Pancreas (tissue), 10 donors: ENCODE measurements around the gene NPHP4. TPM values are rescaled to one million over a fixed set of nuclear protein-coding genes. Genes with fewer than 3 reads are reported as not detected.

Experiments used
- ATAC-seq, 4 donors: fragments of 200-7000 bp; cut with Tn5 transposase; one replicate each; pipeline versions ENCODE4 v1.8.0 to v1.9.1; 2020; ENCODE audit warnings: mild to moderate bottlenecking in 4 of 4, moderate library complexity in 4 of 4
- DNase-seq, 6 donors: peaks; one replicate each; pipeline ENCODE4 v3.0.0-alpha.2; 2020
- FAIRE-seq: peaks from 2 replicates; lab custom pipeline; 2012; peaks lifted over from hg19 to GRCh38; lab: Jason Lieb, UNC
- H3K27ac ChIP-seq, 4 donors: fragments of 200-600 bp; sonication (generic); 1 replicate in 3 of 4; 2 replicates in 1 of 4; pipeline versions ENCODE4 v1.5.0 to v1.8.0; 2020
- H3K27me3 ChIP-seq, 4 donors: fragments of 200-600 bp; one replicate each; pipeline ENCODE4 v1.8.0; 2021
- H3K36me3 ChIP-seq, 3 donors: fragments of 200-600 bp; sonication (generic) in 1 of 3; one replicate each; pipeline versions ENCODE4 v1.5.0 to v1.8.0; 2020 to 2021
- H3K4me1 ChIP-seq, 3 donors: fragments of 200-600 bp; one replicate each; pipeline ENCODE4 v1.8.0; 2021
- H3K4me3 ChIP-seq, 4 donors: fragments of 200-600 bp; sonication (generic) in 2 of 4; one replicate each; pipeline versions ENCODE4 v1.5.0 to v1.8.0; 2020 to 2021
- H3K9me3 ChIP-seq, 4 donors: fragments of 200-600 bp; one replicate each; pipeline ENCODE4 v1.8.0; 2021
- whole genome bisulfite sequencing, 2 donors: extraction: QIAGEN DNeasy Blood & Tissue Kit; methylation state at CpG; one replicate each; pipeline ENCODE4 v1.1.7; 2013; 5-methylcytosine and 5-hydroxymethylcytosine counted together
- intact Hi-C, 3 donors: fragments of 100-400 bp; cut with DNase I; formaldehyde crosslinking; loops; one replicate each; pipeline versions ENCODE4 v1.11.1 to v1.14.2; 2022
- polyA plus RNA-seq, 2 donors: library from polyadenylated mRNA; stranded (reverse); fragments of 200-250 nt; gene quantifications; one replicate each; pipeline ENCODE4 v1.2.3, GENCODE V29; 2013
- total RNA-seq, 6 donors: library from RNA; stranded (reverse); fragmentation: NEBNext Ultra II Directional in 4 of 6; extraction: Animal tissue kit (Norgen Biotek cat#: 25700) in 4 of 6; gene quantifications; one replicate each; pipeline versions ENCODE4 v1.2.1 to v1.2.4, GENCODE V29; 2021 to 2023
- TF ChIP-seq, protein P1 (sequence below), 4 donors: fragments of 200-600 bp; sonication (generic) in 3 of 4; IDR thresholded peaks; one replicate each; pipeline versions ENCODE4 v1.5.0 to v1.8.0; 2021; ENCODE audit warnings: antibody characterized with exemption in 4 of 4
- donor health status: healthy with polysubstance abuse.
- donor health status: DM: no; HTN: no; CAD: no; lungs with moderate emphysema.
- donor health status: DM: no; HTN: no; CAD: no.
- donor health status: control.
- donor health status: control.
- donor health status: Bipolar disorder and iron deficiency.
- donor health status: DM: yes; HTN: yes; CAD: no.
- donor health status: DM: no; HTN: no; CAD: no.
- donor health status: DM: no; HTN: no; CAD: no.
- donor health status: DM: yes; HTN: yes; CAD: no.

Gene NPHP4
- total and polyA plus RNA-seq, 8 donors = 4.0 to 9.7 (median 5.7) TPM

DNA sequence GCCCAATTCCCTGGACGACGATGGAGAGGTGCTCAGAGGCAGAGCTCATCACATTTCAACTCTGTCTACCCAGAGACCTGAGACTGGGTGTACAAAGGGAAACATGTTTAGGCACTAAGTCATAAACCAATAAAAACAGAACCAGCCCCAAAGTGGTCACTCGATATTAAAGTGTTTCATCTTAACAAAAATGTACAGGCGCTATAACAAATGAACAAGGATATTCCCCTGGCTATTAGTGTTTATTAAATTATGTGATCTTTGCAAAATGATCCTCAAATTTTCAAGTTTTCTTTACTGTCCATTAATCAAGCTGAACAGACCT, 43.6 kb downstream of the NPHP4 start:
- TF ChIP-seq, protein P1, sequence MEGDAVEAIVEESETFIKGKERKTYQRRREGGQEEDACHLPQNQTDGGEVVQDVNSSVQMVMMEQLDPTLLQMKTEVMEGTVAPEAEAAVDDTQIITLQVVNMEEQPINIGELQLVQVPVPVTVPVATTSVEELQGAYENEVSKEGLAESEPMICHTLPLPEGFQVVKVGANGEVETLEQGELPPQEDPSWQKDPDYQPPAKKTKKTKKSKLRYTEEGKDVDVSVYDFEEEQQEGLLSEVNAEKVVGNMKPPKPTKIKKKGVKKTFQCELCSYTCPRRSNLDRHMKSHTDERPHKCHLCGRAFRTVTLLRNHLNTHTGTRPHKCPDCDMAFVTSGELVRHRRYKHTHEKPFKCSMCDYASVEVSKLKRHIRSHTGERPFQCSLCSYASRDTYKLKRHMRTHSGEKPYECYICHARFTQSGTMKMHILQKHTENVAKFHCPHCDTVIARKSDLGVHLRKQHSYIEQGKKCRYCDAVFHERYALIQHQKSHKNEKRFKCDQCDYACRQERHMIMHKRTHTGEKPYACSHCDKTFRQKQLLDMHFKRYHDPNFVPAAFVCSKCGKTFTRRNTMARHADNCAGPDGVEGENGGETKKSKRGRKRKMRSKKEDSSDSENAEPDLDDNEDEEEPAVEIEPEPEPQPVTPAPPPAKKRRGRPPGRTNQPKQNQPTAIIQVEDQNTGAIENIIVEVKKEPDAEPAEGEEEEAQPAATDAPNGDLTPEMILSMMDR (IDR thresholded peaks at IDR 0.05) = no peak
- no peaks in the 10 kb centered on the region for H3K4me1 ChIP-seq
- no peaks in the 10 kb centered on the region for H3K9me3 ChIP-seq
- H3K4me3 ChIP-seq = no peak overlapping the region
- FAIRE-seq = no peak
- DNase-seq = no peak
- H3K27me3 ChIP-seq = no peaks in the 10 kb centered on the region
- intact Hi-C loops = no loop called here
- no peak for ATAC-seq
- peaks cover 0 to 9% (median 0%) of the 10 kb centered on the region in 3 donors for H3K36me3 ChIP-seq
- WGBS, 2 donors = 88% methylated on average over 4 of the region's 4 CpGs
- H3K27ac ChIP-seq = no peak overlapping the region

DNA sequence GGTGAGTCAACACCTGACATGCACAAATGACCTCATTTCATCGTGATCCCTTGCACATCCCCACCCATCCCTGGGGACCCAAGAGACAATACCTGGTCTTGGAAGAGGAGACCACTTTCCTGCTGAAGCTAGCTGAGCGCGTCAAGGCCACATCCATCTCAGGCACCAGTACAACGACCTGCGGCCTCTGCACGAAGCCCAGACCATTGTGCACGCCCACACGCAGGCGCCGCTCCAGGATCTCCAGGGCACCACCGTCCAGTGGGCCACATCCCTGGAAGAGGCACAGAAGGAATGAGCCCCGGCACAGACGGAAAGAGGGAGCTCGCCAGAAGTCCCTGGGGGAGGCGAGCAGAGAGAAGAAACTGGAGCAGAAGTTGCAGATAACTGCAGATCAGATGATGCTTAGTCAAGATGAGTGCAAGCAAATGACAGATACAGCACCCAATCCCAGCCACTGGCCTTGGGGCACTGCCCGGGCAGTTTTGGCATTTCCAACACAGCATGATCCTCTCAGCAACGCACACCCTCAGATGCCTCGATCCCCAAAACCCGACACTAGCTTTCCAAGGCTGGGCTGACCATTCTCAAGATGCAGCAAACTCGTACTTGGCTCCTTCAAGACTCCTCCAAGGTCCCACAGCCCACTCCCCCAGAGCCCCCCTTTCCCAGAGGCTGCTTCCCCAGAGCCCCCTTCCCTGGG, 44.1 kb downstream of the NPHP4 start:
- H3K9me3 ChIP-seq = no peaks in the 10 kb centered on the region
- no peak for FAIRE-seq
- peaks cover 0 to 9% (median 0%) of the 10 kb centered on the region in 3 donors for H3K36me3 ChIP-seq
- TF ChIP-seq, protein P1 (IDR thresholded peaks at IDR 0.05) = no peak
- no peak overlapping the region for H3K27ac ChIP-seq
- intact Hi-C loops = no loop called here
- 88% methylated on average over 20 of the region's 20 CpGs for WGBS, 2 donors
- no peak for ATAC-seq
- H3K4me1 ChIP-seq = no peaks in the 10 kb centered on the region
- DNase-seq = no peak
- H3K27me3 ChIP-seq = no peaks in the 10 kb centered on the region
- H3K4me3 ChIP-seq = no peak overlapping the region

DNA sequence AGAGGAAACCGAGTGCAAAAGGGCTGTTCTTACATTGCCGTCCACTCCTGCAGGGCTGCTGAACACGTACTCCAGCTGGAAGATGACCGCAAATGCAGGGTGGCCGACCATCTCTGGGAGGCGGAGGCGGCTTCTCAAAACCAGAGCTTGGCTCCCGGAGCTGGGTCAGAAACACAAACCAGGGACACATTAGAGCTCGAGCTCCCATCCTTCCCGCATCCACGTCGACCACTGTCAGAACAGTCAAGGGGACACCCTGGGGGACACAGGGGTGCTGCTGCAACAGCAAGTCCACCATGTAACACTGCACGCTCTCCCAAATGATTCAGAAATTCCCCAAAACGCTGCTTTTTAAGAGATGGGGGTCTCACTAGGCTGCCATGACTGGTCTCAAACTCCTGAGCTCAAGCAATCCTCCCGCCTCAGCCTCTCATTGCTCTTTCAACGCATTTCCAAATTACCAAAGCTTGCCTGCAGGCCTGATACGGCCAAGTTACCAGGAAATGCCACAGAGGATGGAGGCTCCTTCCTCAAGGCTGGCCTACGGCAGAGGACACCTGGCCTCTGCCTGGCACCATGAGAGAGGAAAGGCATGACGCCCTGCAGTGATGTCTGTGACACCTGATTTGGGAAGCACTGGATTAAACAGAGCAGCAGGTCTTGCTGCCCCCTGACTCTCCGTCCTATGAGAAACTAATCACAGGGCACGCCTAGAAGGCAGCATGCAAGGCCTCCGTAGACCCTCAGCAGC, 45.0 kb downstream of the NPHP4 start:
- FAIRE-seq = no peak
- ATAC-seq = no peak
- no peak overlapping the region for H3K4me3 ChIP-seq
- peaks cover 0 to 9% (median 0%) of the 10 kb centered on the region in 3 donors for H3K36me3 ChIP-seq
- intact Hi-C loops = no loop called here
- H3K4me1 ChIP-seq = no peaks in the 10 kb centered on the region
- WGBS, 2 donors = 93 to 94% methylated on average over 22 of the region's 22 CpGs
- TF ChIP-seq, protein P1 (IDR thresholded peaks at IDR 0.05) = no peak
- no peak overlapping the region for H3K27ac ChIP-seq
- no peaks in the 10 kb centered on the region for H3K27me3 ChIP-seq
- DNase-seq = no peak
- H3K9me3 ChIP-seq = no peaks in the 10 kb centered on the region

DNA sequence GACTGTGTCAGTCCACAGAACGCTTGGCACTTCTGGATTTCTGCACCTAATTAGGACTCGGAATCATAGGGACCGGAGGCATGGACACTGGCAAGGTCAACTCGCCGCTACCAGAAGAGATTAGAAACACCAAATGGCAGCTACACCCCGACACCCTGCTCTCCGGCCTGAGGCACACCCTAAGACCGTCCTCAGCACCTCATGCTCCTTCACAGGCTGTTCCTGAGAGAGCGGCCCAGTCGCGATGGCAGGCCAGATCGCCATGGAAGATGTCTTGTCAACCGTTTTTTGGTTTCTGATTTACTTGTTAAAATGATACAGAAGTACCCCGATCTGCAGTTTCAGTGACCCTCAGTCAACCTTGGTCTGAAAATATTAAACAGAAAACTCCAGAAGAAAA, 46.8 kb downstream of the NPHP4 start:
- intact Hi-C loops = no loop called here
- TF ChIP-seq, protein P1 (IDR thresholded peaks at IDR 0.05) = no peak
- Histone ChIP-seq H3K4me3 (no peak overlapping the region), H3K9me3 (no peaks in the 10 kb centered on the region), H3K36me3 (peaks cover 0 to 9% (median 0%) of the 10 kb centered on the region in 3 donors), H3K4me1 (no peaks in the 10 kb centered on the region), H3K27ac (no peak overlapping the region), H3K27me3 (no peaks in the 10 kb centered on the region)
- FAIRE-seq (no peak), DNase-seq (no peak), ATAC-seq (no peak)
- 91 to 96% methylated on average over 14 of the region's 14 CpGs for WGBS, 2 donors

DNA sequence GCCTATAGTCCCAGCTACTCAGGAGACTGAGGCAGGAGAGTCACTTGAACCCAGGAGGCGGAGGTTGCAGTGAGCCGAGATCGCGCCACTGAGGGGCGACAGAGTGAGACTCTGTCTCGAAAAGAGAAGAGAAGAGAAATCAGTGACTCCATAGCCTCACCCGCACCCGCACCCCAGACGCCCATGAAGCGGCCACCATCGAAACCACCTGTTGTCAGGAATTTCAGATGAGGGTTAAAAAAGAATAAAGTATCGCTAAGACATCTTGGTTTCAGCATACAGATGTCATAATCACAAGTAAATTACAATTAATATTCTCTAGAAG, 47.4 kb downstream of the NPHP4 start:
- no peaks in the 10 kb centered on the region for H3K4me1 ChIP-seq
- no peaks in the 10 kb centered on the region for H3K27me3 ChIP-seq
- H3K4me3 ChIP-seq = no peak overlapping the region
- 96 to 99% methylated on average over 12 of the region's 12 CpGs for WGBS, 2 donors
- FAIRE-seq = no peak
- intact Hi-C loops = no loop called here
- no peak for ATAC-seq
- H3K36me3 ChIP-seq = peaks cover 0 to 9% (median 0%) of the 10 kb centered on the region in 3 donors
- H3K9me3 ChIP-seq = no peaks in the 10 kb centered on the region
- TF ChIP-seq, protein P1 (IDR thresholded peaks at IDR 0.05) = no peak
- DNase-seq = no peak
- H3K27ac ChIP-seq = no peak overlapping the region
